RPMI8226 (cell line): Measurements from ENCODE around the gene MCF2.
"Not testable (repeated sequence)": the region's sequence is repeated elsewhere in the genome, so short reads cannot be mapped to it uniquely, and the experiment has no call there.

Source experiments
- DNase-seq: peaks from one replicate; pipeline ENCODE4 v3.0.0-alpha.2; 2015

MCF2 gene

GRCh38 chrX:139708067-139708466 is at the start of gene MCF2:
Gene MCF2, minus strand, starts transcription at chrX:139708167. Its CDS starts 56,423 bp downstream, at chrX:139651744.
- no peak for DNase-seq

- DNase-seq: no peak
Observed at GRCh38 chrX:139751053-139751452, 43.1 kb upstream of the MCF2 start.

GRCh38 chrX:139750390-139750789 is 42.4 kb upstream of the MCF2 start:
- no peak for DNase-seq

GRCh38 chrX:139739138-139739537 is 31.2 kb upstream of the MCF2 start:
- no peak for DNase-seq

GRCh38 chrX:139738581-139738980 is 30.6 kb upstream of the MCF2 start:
- no peak for DNase-seq

GRCh38 chrX:139736151-139736550 is 28.2 kb upstream of the MCF2 start:
- DNase-seq: no peak

- DNase-seq: no peak
Observed at GRCh38 chrX:139734996-139735395, 27.0 kb upstream of the MCF2 start.

- DNase-seq: no peak
Observed at GRCh38 chrX:139725720-139726119, 17.8 kb upstream of the MCF2 start.

- DNase-seq: no peak
Observed at GRCh38 chrX:139724626-139725025, 16.7 kb upstream of the MCF2 start.

- no peak for DNase-seq
Observed at GRCh38 chrX:139720979-139721378, 13.0 kb upstream of the MCF2 start.

- DNase-seq: no peak
Observed at GRCh38 chrX:139720136-139720535, 12.2 kb upstream of the MCF2 start.

- no peak for DNase-seq
Observed at GRCh38 chrX:139702658-139703057, 5.3 kb downstream of the MCF2 start.

- no peak for DNase-seq
Observed at GRCh38 chrX:139692908-139693307, 15.1 kb downstream of the MCF2 start.

- no peak for DNase-seq
Observed at GRCh38 chrX:139692506-139692849, 15.5 kb downstream of the MCF2 start.

- no peak for DNase-seq
Observed at GRCh38 chrX:139691843-139692505, 16.0 kb downstream of the MCF2 start.

- no peak for DNase-seq
Observed at GRCh38 chrX:139691493-139691842, 16.5 kb downstream of the MCF2 start.

- not testable (repeated sequence) for DNase-seq
Observed at GRCh38 chrX:139685175-139685574, 22.8 kb downstream of the MCF2 start.

- no peak for DNase-seq
Observed at GRCh38 chrX:139680356-139680755, 27.6 kb downstream of the MCF2 start.

GRCh38 chrX:139647597-139647996 is 60.4 kb downstream of the MCF2 start:
- no peak for DNase-seq

GRCh38 chrX:139642241-139642927 is 65.6 kb downstream of the MCF2 start:
- DNase-seq: no peak

GRCh38 chrX:139640259-139640658 is 67.7 kb downstream of the MCF2 start:
- no peak for DNase-seq

GRCh38 chrX:139639253-139639652 is 68.7 kb downstream of the MCF2 start:
- DNase-seq: no peak

GRCh38 chrX:139600105-139600504 is 107.9 kb downstream of the MCF2 start:
- no peak for DNase-seq

GRCh38 chrX:139596068-139596467 is 111.9 kb downstream of the MCF2 start:
- no peak for DNase-seq

- DNase-seq: no peak
Observed at GRCh38 chrX:139585613-139586012, 122.4 kb downstream of the MCF2 start.
